HepG2 (cell line): ENCODE data around the gene SNX15. TPM values are rescaled to one million over a fixed set of nuclear protein-coding genes. Genes with fewer than 3 reads are reported as not detected.

ENCODE experiments used
- DPF2 ChIP-seq: sonication (generic); formaldehyde crosslinking; IDR thresholded peaks from 2 replicates; pipeline ENCODE4 v1.4.0; 2020; ENCODE audit warnings: mild to moderate bottlenecking, low read depth, missing genetic modification reagents, borderline replicate concordance
- HDAC1 ChIP-seq: sonication (generic); formaldehyde crosslinking; IDR thresholded peaks from 2 replicates; pipeline ENCODE4 v1.5.1; 2020; ENCODE audit warnings: mild to moderate bottlenecking, missing genetic modification reagents
- MATR3 ChIP-seq: sonication (generic); formaldehyde crosslinking; IDR thresholded peaks from 2 replicates; pipeline ENCODE4 v1.4.0; 2020; ENCODE audit warnings: missing genetic modification reagents
- NR3C1 ChIP-seq: sonication (generic); formaldehyde crosslinking; IDR thresholded peaks from 2 replicates; pipeline ENCODE4 v1.4.0; 2020; ENCODE audit warnings: missing genetic modification reagents
- ONECUT2 ChIP-seq: sonication (generic); formaldehyde crosslinking; IDR thresholded peaks from 2 replicates; pipeline ENCODE4 v1.4.0; 2020; ENCODE audit warnings: missing genetic modification reagents
- ZBTB33 ChIP-seq: sonication (generic); formaldehyde crosslinking; IDR thresholded peaks from 2 replicates; pipeline ENCODE4 v1.4.0; 2020; ENCODE audit warnings: missing genetic modification reagents
- ZFP90 ChIP-seq: sonication (generic); formaldehyde crosslinking; IDR thresholded peaks from 2 replicates; pipeline ENCODE4 v1.8.0; 2022; ENCODE audit warnings: missing genetic modification reagents, mild to moderate bottlenecking, inconsistent platforms, borderline replicate concordance
- ZMYM2 ChIP-seq: sonication (generic); formaldehyde crosslinking; IDR thresholded peaks from 2 replicates; pipeline ENCODE4 v1.8.0; 2022; ENCODE audit warnings: mild to moderate bottlenecking, missing genetic modification reagents
- ZNF20 ChIP-seq: sonication (generic); formaldehyde crosslinking; IDR thresholded peaks from 2 replicates; pipeline ENCODE4 v1.4.0; 2020; ENCODE audit warnings: mild to moderate bottlenecking, moderate library complexity, missing genetic modification reagents
- ZNF34 ChIP-seq: sonication (generic); formaldehyde crosslinking; IDR thresholded peaks from 2 replicates; pipeline ENCODE4 v1.4.0; 2020; ENCODE audit warnings: mild to moderate bottlenecking, missing genetic modification reagents, borderline replicate concordance
- ZNF543 ChIP-seq: sonication (generic); formaldehyde crosslinking; IDR thresholded peaks from 2 replicates; pipeline ENCODE4 v1.4.0; 2020; ENCODE audit warnings: mild to moderate bottlenecking, missing genetic modification reagents
- ZNF672 ChIP-seq: sonication (generic); formaldehyde crosslinking; IDR thresholded peaks from 2 replicates; pipeline ENCODE4 v1.8.1; 2022; ENCODE audit warnings: missing genetic modification reagents
- ZNF737 ChIP-seq: sonication (generic); formaldehyde crosslinking; IDR thresholded peaks from 2 replicates; pipeline ENCODE4 v1.5.0; 2020; ENCODE audit warnings: missing genetic modification reagents, mild to moderate bottlenecking, borderline replicate concordance
- ZNF749 ChIP-seq: sonication (generic); formaldehyde crosslinking; IDR thresholded peaks from 2 replicates; pipeline ENCODE4 v1.8.0; 2022; ENCODE audit warnings: mild to moderate bottlenecking, missing genetic modification reagents, moderate library complexity, borderline replicate concordance
- polyA plus RNA-seq, 8 experiments: library from polyadenylated mRNA; depleted of rRNA in 3 of 8; stranded (reverse) in 7 of 8; unstranded in 1 of 8; fragments of >200 nt; fragmentation: Illumina TruSeq in 4 of 8; extraction: Trizol in 4 of 8; gene quantifications; 2 replicates each; pipeline versions ENCODE4 v1.2.1 to v1.2.3, GENCODE V29; 2011 to 2016; ENCODE audit warnings: low read depth in 4 of 8, missing spikeins in 1 of 8, mixed read lengths in 1 of 8; ENCODE audit not compliant: insufficient read depth in 1 of 8
- total RNA-seq, 5 experiments: library from RNA; depleted of rRNA; stranded (reverse); fragments of >200 nt; fragmentation: Illumina TruSeq; extraction: Trizol; gene quantifications; 2 replicates each; pipeline ENCODE4 v1.2.3, GENCODE V29; 2016; ENCODE audit warnings: low read depth in 1 of 5
- TF ChIP-seq, protein P1 (sequence below): sonication (generic); formaldehyde crosslinking; IDR thresholded peaks from 2 replicates; pipeline ENCODE4 v1.9.0; 2021; ENCODE audit warnings: mild to moderate bottlenecking, missing genetic modification reagents
- TF ChIP-seq, protein P2 (sequence below): sonication (generic); formaldehyde crosslinking; IDR thresholded peaks from 2 replicates; pipeline ENCODE4 v1.4.0; 2020; ENCODE audit warnings: missing genetic modification reagents
- TF ChIP-seq, protein P3 (sequence below): fragments of 450-650 bp; IDR thresholded peaks from 2 replicates; pipeline ENCODE4 v1.6.1; 2016

Gene SNX15
- total and polyA plus RNA-seq, 2 of the 13 experiments (the other 11 are each of a cell fraction or from before 2014, with no cell fraction given), result 19.1 to 22.6 TPM

DNA sequence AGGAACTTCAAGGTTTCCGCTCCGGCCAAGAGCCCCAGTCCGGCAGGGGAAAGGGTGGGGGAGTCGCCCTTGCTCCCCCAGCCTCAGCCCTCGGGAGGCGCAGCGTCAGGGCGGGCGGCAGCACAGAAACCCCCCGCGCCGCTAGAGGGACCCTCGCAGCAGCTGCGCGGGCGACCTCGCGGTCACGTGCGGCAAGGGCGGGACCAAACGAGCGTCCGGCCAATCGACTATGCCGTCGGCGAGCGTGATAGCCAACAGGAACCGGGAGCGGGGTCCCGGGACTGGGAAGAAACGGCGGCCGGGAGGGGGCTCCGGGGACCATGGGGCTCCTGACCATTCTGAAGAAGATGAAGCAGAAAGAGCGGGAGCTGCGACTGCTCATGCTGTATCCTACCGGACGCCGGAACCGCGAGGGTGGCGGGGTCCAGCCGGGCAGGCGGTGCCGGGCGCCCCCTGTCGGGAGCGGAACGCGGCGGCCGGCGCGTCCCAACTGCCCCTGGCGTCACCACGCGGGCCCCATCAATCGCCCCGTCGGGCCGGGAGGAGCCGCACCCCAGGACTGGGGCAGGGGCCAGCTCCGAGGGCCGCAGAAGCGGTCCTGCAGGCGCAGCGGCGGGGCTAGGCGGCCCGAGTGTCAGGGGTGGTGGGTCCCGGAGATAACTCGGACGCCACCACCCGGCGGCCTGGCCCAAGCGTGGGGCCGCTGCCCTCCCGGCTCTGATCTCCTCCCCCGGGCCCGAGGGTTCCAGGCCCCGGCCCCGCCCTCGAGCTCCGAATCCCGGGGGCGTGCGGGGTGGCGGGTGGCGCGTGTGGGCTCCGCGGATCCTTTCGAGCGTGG lies 13.1 kb upstream of the SNX15 start, which contains the start of gene ARL2 (continued):
- TF ChIP-seq ZBTB33, result no peak; the same call in 1 of the 2 replicates
- no peak for TF ChIP-seq NR3C1 (CRISPR knock-in tag)
- TF ChIP-seq DPF2 (CRISPR knock-in tag), result no peak
- TF ChIP-seq, protein P1, sequence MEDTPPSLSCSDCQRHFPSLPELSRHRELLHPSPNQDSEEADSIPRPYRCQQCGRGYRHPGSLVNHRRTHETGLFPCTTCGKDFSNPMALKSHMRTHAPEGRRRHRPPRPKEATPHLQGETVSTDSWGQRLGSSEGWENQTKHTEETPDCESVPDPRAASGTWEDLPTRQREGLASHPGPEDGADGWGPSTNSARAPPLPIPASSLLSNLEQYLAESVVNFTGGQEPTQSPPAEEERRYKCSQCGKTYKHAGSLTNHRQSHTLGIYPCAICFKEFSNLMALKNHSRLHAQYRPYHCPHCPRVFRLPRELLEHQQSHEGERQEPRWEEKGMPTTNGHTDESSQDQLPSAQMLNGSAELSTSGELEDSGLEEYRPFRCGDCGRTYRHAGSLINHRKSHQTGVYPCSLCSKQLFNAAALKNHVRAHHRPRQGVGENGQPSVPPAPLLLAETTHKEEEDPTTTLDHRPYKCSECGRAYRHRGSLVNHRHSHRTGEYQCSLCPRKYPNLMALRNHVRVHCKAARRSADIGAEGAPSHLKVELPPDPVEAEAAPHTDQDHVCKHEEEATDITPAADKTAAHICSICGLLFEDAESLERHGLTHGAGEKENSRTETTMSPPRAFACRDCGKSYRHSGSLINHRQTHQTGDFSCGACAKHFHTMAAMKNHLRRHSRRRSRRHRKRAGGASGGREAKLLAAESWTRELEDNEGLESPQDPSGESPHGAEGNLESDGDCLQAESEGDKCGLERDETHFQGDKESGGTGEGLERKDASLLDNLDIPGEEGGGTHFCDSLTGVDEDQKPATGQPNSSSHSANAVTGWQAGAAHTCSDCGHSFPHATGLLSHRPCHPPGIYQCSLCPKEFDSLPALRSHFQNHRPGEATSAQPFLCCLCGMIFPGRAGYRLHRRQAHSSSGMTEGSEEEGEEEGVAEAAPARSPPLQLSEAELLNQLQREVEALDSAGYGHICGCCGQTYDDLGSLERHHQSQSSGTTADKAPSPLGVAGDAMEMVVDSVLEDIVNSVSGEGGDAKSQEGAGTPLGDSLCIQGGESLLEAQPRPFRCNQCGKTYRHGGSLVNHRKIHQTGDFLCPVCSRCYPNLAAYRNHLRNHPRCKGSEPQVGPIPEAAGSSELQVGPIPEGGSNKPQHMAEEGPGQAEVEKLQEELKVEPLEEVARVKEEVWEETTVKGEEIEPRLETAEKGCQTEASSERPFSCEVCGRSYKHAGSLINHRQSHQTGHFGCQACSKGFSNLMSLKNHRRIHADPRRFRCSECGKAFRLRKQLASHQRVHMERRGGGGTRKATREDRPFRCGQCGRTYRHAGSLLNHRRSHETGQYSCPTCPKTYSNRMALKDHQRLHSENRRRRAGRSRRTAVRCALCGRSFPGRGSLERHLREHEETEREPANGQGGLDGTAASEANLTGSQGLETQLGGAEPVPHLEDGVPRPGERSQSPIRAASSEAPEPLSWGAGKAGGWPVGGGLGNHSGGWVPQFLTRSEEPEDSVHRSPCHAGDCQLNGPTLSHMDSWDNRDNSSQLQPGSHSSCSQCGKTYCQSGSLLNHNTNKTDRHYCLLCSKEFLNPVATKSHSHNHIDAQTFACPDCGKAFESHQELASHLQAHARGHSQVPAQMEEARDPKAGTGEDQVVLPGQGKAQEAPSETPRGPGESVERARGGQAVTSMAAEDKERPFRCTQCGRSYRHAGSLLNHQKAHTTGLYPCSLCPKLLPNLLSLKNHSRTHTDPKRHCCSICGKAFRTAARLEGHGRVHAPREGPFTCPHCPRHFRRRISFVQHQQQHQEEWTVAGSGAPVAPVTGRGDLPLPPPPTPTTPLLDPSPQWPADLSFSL (CRISPR knock-in tag), result no peak
- TF ChIP-seq ZNF672 (CRISPR knock-in tag), result no peak
- peak; percentile 63; the same call in 1 of the 2 replicates for TF ChIP-seq ZFP90
- TF ChIP-seq ZNF737, result 0 out of 2 replicates have a peak, but pooled peaks have one; percentile 37
- peak; percentile 94 for TF ChIP-seq ZNF34
- TF ChIP-seq HDAC1 (CRISPR knock-in tag), result peak; percentile 81; the same call in 1 of the 2 replicates
- no peak; the same call in none of the 2 replicates for TF ChIP-seq ZNF543 (CRISPR knock-in tag)
- no peak for TF ChIP-seq ZNF749 (CRISPR knock-in tag)
- TF ChIP-seq MATR3 (CRISPR knock-in tag), result no peak
- TF ChIP-seq ZNF20 (CRISPR knock-in tag), result no peak
- TF ChIP-seq ONECUT2 (CRISPR knock-in tag), result no peak
- TF ChIP-seq ZMYM2 (CRISPR knock-in tag), result no peak
- TF ChIP-seq, protein P2, sequence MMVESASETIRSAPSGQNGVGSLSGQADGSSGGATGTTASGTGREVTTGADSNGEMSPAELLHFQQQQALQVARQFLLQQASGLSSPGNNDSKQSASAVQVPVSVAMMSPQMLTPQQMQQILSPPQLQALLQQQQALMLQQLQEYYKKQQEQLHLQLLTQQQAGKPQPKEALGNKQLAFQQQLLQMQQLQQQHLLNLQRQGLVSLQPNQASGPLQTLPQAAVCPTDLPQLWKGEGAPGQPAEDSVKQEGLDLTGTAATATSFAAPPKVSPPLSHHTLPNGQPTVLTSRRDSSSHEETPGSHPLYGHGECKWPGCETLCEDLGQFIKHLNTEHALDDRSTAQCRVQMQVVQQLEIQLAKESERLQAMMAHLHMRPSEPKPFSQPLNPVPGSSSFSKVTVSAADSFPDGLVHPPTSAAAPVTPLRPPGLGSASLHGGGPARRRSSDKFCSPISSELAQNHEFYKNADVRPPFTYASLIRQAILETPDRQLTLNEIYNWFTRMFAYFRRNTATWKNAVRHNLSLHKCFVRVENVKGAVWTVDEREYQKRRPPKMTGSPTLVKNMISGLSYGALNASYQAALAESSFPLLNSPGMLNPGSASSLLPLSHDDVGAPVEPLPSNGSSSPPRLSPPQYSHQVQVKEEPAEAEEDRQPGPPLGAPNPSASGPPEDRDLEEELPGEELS (CRISPR knock-in tag), result 0 out of 2 replicates have a peak, but pooled peaks have one; percentile 19
- TF ChIP-seq, protein P3, sequence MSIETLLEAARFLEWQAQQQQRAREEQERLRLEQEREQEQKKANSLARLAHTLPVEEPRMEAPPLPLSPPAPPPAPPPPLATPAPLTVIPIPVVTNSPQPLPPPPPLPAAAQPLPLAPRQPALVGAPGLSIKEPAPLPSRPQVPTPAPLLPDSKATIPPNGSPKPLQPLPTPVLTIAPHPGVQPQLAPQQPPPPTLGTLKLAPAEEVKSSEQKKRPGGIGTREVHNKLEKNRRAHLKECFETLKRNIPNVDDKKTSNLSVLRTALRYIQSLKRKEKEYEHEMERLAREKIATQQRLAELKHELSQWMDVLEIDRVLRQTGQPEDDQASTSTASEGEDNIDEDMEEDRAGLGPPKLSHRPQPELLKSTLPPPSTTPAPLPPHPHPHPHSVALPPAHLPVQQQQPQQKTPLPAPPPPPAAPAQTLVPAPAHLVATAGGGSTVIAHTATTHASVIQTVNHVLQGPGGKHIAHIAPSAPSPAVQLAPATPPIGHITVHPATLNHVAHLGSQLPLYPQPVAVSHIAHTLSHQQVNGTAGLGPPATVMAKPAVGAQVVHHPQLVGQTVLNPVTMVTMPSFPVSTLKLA, result peak; percentile 39
